Natural killer cell (primary cell): ENCODE results near the gene NHLRC4. TPM values are rescaled to one million over a fixed set of nuclear protein-coding genes. Genes with fewer than 3 reads are reported as not detected.
"Not testable (repeated sequence)": the region's sequence is repeated elsewhere in the genome, so short reads cannot be mapped to it uniquely, and the experiment has no call there.

Source experiments
- ATAC-seq, 3 donors: fragments of 150-1000 bp in 2 of 3; fragments of 200-7000 bp in 1 of 3; cut with Tn5 transposase; 1 replicate in 1 of 3; 2 replicates in 2 of 3; pipeline ENCODE4 v1.10.0; 2021; ENCODE audit warnings: mild to moderate bottlenecking in 2 of 3, moderate library complexity in 2 of 3
- DNase-seq, 2 donors: peaks; one replicate each; pipeline versions ENCODE4 v3.0.0 to v3.0.0-alpha.2; 2013 to 2021; ENCODE audit warnings: mixed read lengths in 1 of 2
- H3K27ac ChIP-seq: one replicate; pipeline ENCODE4 v1.5.1; 2013; ENCODE audit warnings: mild to moderate bottlenecking, low read length
- H3K27me3 ChIP-seq: one replicate; pipeline ENCODE4 v1.6.1; 2013; ENCODE audit warnings: low read length; ENCODE audit not compliant: control insufficient read depth, insufficient read depth
- H3K36me3 ChIP-seq: one replicate; pipeline ENCODE4 v1.6.1; 2013; ENCODE audit warnings: low read length; ENCODE audit not compliant: control insufficient read depth, insufficient read depth
- H3K4me1 ChIP-seq: one replicate; pipeline ENCODE4 v1.6.1; 2013; ENCODE audit warnings: low read length; ENCODE audit not compliant: control insufficient read depth, insufficient read depth
- H3K4me3 ChIP-seq: one replicate; pipeline ENCODE4 v1.5.1; 2013; ENCODE audit warnings: low read length
- H3K9me3 ChIP-seq: one replicate; pipeline ENCODE4 v1.6.1; 2013; ENCODE audit warnings: low read length; ENCODE audit not compliant: control insufficient read depth, insufficient read depth
- H3K27ac Mint-ChIP-seq, 2 donors: one replicate each; pipeline ENCODE4 v1.8.0; 2022; ENCODE audit warnings: mild to moderate bottlenecking in 2 of 2, mixed read lengths in 2 of 2, moderate library complexity in 1 of 2
- H3K27me3 Mint-ChIP-seq, 2 donors: one replicate each; pipeline ENCODE4 v1.8.0; 2022; ENCODE audit warnings: low read depth in 2 of 2, mixed read lengths in 2 of 2
- H3K36me3 Mint-ChIP-seq: one replicate; pipeline ENCODE4 v1.8.0; 2022; ENCODE audit warnings: mixed read lengths
- H3K4me1 Mint-ChIP-seq, 2 donors: one replicate each; pipeline ENCODE4 v1.8.0; 2022; ENCODE audit warnings: mixed read lengths in 2 of 2
- H3K4me3 Mint-ChIP-seq: one replicate; pipeline ENCODE4 v1.8.0; 2022; ENCODE audit warnings: mild to moderate bottlenecking, moderate library complexity, mixed read lengths
- H3K9me3 Mint-ChIP-seq, 2 donors: one replicate each; pipeline ENCODE4 v1.8.0; 2022; ENCODE audit warnings: mixed read lengths in 2 of 2
- CTCF ChIP-seq: fragments of 200-600 bp; IDR thresholded peaks from one replicate; pipeline ENCODE4 v1.8.0; 2022; ENCODE audit warnings: antibody characterized with exemption
- WGBS: methylation state at CpG from one replicate; pipeline ENCODE4 v1.1.7; 2013; ENCODE audit warnings: missing lambda C conversion rate; ENCODE audit not compliant: insufficient coverage; 5-methylcytosine and 5-hydroxymethylcytosine counted together
- intact Hi-C: fragments of 100-400 bp; cut with micrococcal nuclease; formaldehyde crosslinking; loops from one replicate; pipeline ENCODE4 v1.14.2; 2022
- total RNA-seq, 4 donors: library from RNA; stranded (reverse); fragments of 120-200 nt in 1 of 4; gene quantifications; one replicate each; pipeline versions ENCODE4 v1.2.3 to v1.2.4, GENCODE V29; 2013 to 2022

NHLRC4 gene
- total RNA-seq, 3 donors from 2014 or later (not counting 1 experiment from before 2014, with no cell fraction given) = 0.28 to 0.75 (median 0.35) TPM

GRCh38 chr16:595942-596735, 29.3 kb downstream of the NHLRC4 start:
- ATAC-seq (no peak), DNase-seq (no peak)
- Histone ChIP-seq H3K27ac (no peak overlapping the region), H3K4me1 (peaks cover 23% of the 10 kb centered on the region), H3K27me3 (no peaks in the 10 kb centered on the region), H3K4me3 (no peak overlapping the region), H3K36me3 (no peaks in the 10 kb centered on the region), H3K9me3 (no peaks in the 10 kb centered on the region)
- Mint-ChIP-seq H3K27ac (no peak overlapping the region), H3K9me3 (no peaks in the 10 kb centered on the region), H3K4me1 (peaks cover 9 to 37% of the 10 kb centered on the region in 2 donors), H3K4me3 (no peak overlapping the region), H3K27me3 (no peaks in the 10 kb centered on the region), H3K36me3 (no peaks in the 10 kb centered on the region)
- intact Hi-C loops = no loop called here
- TF ChIP-seq CTCF = no peak
- 91% methylated on average over 34 of the region's 34 CpGs for WGBS

GRCh38 chr16:596736-597060, 29.9 kb downstream of the NHLRC4 start:
- 97% methylated on average over 12 of the region's 12 CpGs for WGBS
- H3K27ac ChIP-seq = no peak overlapping the region
- no peak for DNase-seq
- intact Hi-C loops = no loop called here
- no peaks in the 10 kb centered on the region for H3K9me3 Mint-ChIP-seq
- H3K4me3 Mint-ChIP-seq = no peak overlapping the region
- no peaks in the 10 kb centered on the region for H3K36me3 ChIP-seq
- no peak for TF ChIP-seq CTCF
- H3K4me1 ChIP-seq = peaks cover 20% of the 10 kb centered on the region
- H3K4me1 Mint-ChIP-seq = peaks cover 6 to 32% of the 10 kb centered on the region in 2 donors
- no peaks in the 10 kb centered on the region for H3K27me3 ChIP-seq
- no peak overlapping the region for H3K27ac Mint-ChIP-seq
- H3K27me3 Mint-ChIP-seq = no peaks in the 10 kb centered on the region
- no peaks in the 10 kb centered on the region for H3K36me3 Mint-ChIP-seq
- no peak for ATAC-seq
- no peak overlapping the region for H3K4me3 ChIP-seq
- no peaks in the 10 kb centered on the region for H3K9me3 ChIP-seq

GRCh38 chr16:597655-598054, 30.9 kb downstream of the NHLRC4 start:
- H3K27ac Mint-ChIP-seq, H3K4me3 ChIP-seq, DNase-seq, ATAC-seq, H3K27ac ChIP-seq, H3K9me3 Mint-ChIP-seq, intact Hi-C loops, H3K36me3 Mint-ChIP-seq, H3K27me3 Mint-ChIP-seq, H3K36me3 ChIP-seq, H3K4me3 Mint-ChIP-seq, H3K27me3 ChIP-seq, H3K9me3 ChIP-seq: not testable (repeated sequence)
- peaks cover 8 to 28% of the 10 kb centered on the region in 2 donors for H3K4me1 Mint-ChIP-seq
- WGBS = 94% methylated on average over 7 of the region's 7 CpGs
- H3K4me1 ChIP-seq = peaks cover 11% of the 10 kb centered on the region

GRCh38 chr16:598823-599739, 32.3 kb downstream of the NHLRC4 start:
- Mint-ChIP-seq H3K27me3 (no peaks in the 10 kb centered on the region), H3K4me1 (peaks cover 14 to 30% of the 10 kb centered on the region in 2 donors), H3K27ac (no peak overlapping the region), H3K4me3 (no peak overlapping the region), H3K36me3 (no peaks in the 10 kb centered on the region), H3K9me3 (no peaks in the 10 kb centered on the region)
- no peak for TF ChIP-seq CTCF
- Histone ChIP-seq H3K9me3 (no peaks in the 10 kb centered on the region), H3K36me3 (no peaks in the 10 kb centered on the region), H3K27me3 (no peaks in the 10 kb centered on the region), H3K27ac (no peak overlapping the region), H3K4me3 (no peak overlapping the region), H3K4me1 (peaks cover 3% of the 10 kb centered on the region)
- no peak for ATAC-seq
- no peak for DNase-seq
- 99% methylated on average over 38 of the region's 43 CpGs for WGBS
- intact Hi-C loops = no loop called here
